Mesothelial cell of epicardium (in vitro differentiated cells): ENCODE data around the gene DUSP8. TPM values are rescaled to one million over a fixed set of nuclear protein-coding genes. Genes with fewer than 3 reads are reported as not detected.
A peak's percentile ranks its signal among the peaks of the same experiment; 100 is the strongest.

ENCODE experiments used
- DNase-seq, 2 experiments: peaks; one replicate each; pipeline ENCODE4 v3.0.0; 2021; ENCODE audit warnings: low spot score in 2 of 2; ENCODE audit not compliant: unreplicated experiment in 2 of 2
- H3K27ac Mint-ChIP-seq: 2 replicates; pipeline ENCODE4 v1.8.0; 2021; ENCODE audit warnings: mixed read lengths
- H3K27me3 Mint-ChIP-seq: 2 replicates; pipeline ENCODE4 v1.8.0; 2021; ENCODE audit warnings: low read depth, mixed read lengths
- H3K36me3 Mint-ChIP-seq: 2 replicates; pipeline ENCODE4 v1.8.0; 2021; ENCODE audit warnings: mixed read lengths
- H3K4me1 Mint-ChIP-seq: 2 replicates; pipeline ENCODE4 v1.8.0; 2021; ENCODE audit warnings: mixed read lengths
- H3K4me3 Mint-ChIP-seq: 2 replicates; pipeline ENCODE4 v1.8.0; 2021; ENCODE audit warnings: mild to moderate bottlenecking, moderate library complexity, mixed read lengths
- H3K9me3 Mint-ChIP-seq: 2 replicates; pipeline ENCODE4 v1.8.0; 2021; ENCODE audit warnings: mixed read lengths
- total RNA-seq: library from RNA; stranded (reverse); gene quantifications from 3 replicates; pipeline ENCODE4 v1.2.1, GENCODE V29; 2021
- TF ChIP-seq, protein P1 (sequence below): fragments of 200-600 bp; sonication (generic); IDR thresholded peaks from one replicate; pipeline ENCODE4 v1.5.0; 2021; ENCODE audit warnings: antibody characterized with exemption; ENCODE audit not compliant: unreplicated experiment

DUSP8 gene
- total RNA-seq, 1 donor from 2014 or later = 9.1 TPM

DNA sequence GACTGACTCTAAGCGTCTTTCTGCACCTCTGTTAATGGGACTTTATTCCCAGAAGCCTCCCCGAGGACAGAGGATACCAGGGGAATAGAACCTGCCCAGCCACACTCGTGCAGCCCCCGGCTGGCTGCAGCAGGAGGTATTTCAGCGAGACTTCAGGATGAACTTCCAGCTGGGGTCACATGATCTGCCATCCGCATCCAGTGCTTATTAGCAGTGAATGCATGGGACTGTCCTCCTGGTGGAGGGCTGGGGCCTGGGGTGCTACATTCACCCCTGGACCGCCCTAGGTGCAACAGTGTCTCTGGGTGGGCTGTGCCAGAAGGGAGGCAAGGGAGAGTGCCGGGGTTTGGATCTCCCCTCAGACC lies 1.6 kb downstream of the DUSP8 start:
- H3K4me1 Mint-ChIP-seq = no peaks in the 10 kb centered on the region
- DNase-seq = no peak
- H3K27me3 Mint-ChIP-seq = peaks cover 23% of the 10 kb centered on the region
- no peaks in the 10 kb centered on the region for H3K36me3 Mint-ChIP-seq
- peak overlapping the region; percentile 4 for H3K27ac Mint-ChIP-seq
- TF ChIP-seq, protein P1, sequence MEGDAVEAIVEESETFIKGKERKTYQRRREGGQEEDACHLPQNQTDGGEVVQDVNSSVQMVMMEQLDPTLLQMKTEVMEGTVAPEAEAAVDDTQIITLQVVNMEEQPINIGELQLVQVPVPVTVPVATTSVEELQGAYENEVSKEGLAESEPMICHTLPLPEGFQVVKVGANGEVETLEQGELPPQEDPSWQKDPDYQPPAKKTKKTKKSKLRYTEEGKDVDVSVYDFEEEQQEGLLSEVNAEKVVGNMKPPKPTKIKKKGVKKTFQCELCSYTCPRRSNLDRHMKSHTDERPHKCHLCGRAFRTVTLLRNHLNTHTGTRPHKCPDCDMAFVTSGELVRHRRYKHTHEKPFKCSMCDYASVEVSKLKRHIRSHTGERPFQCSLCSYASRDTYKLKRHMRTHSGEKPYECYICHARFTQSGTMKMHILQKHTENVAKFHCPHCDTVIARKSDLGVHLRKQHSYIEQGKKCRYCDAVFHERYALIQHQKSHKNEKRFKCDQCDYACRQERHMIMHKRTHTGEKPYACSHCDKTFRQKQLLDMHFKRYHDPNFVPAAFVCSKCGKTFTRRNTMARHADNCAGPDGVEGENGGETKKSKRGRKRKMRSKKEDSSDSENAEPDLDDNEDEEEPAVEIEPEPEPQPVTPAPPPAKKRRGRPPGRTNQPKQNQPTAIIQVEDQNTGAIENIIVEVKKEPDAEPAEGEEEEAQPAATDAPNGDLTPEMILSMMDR = no peak
- peak overlapping the region; percentile 59 for H3K4me3 Mint-ChIP-seq
- H3K9me3 Mint-ChIP-seq = no peaks in the 10 kb centered on the region

GRCh38 chr11:1570001-1570453 lies 2.0 kb downstream of the DUSP8 start:
- Mint-ChIP-seq H3K27me3 (peaks cover 18% of the 10 kb centered on the region), H3K4me1 (no peaks in the 10 kb centered on the region), H3K4me3 (peak overlapping the region; percentile 59), H3K9me3 (no peaks in the 10 kb centered on the region), H3K36me3 (no peaks in the 10 kb centered on the region), H3K27ac (peak overlapping the region; percentile 16)
- DNase-seq = no peak
- TF ChIP-seq, protein P1 = no peak

DNA sequence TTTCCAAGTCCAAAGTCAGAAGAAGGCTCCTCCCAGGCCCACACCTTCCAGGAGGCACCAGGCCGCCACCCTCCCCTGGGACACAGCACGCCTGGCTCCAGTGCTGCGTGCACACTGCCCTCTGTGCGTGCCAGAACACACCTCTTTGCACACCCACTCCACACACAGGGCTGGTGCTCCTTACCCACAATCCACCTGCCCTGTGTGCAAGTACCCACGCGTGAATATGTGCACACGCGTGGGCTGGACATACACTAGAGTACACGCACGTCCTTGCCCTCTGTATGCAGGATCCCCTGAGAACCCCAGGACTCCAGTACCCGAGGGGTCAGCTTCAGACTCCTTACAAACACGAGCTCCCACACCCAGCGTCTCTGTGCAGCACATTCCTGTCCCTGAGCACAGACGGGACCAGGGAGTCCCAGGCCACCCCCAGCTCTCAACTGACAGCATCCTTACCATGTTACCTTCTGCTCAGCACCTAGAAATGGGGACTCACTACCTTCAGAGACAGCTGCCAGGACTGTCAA lies 2.8 kb downstream of the DUSP8 start:
- Mint-ChIP-seq H3K27me3 (peaks cover 14% of the 10 kb centered on the region), H3K4me3 (peak overlapping the region; percentile 40), H3K27ac (no peak overlapping the region), H3K9me3 (no peaks in the 10 kb centered on the region), H3K4me1 (no peaks in the 10 kb centered on the region), H3K36me3 (no peaks in the 10 kb centered on the region)
- DNase-seq = no peak
- TF ChIP-seq, protein P1 = no peak

GRCh38 chr11:1568441-1568911 lies 3.6 kb downstream of the DUSP8 start:
- no peaks in the 10 kb centered on the region for H3K4me1 Mint-ChIP-seq
- H3K9me3 Mint-ChIP-seq = no peaks in the 10 kb centered on the region
- no peak overlapping the region for H3K4me3 Mint-ChIP-seq
- peaks cover 6% of the 10 kb centered on the region for H3K27me3 Mint-ChIP-seq
- DNase-seq = no peak
- no peaks in the 10 kb centered on the region for H3K36me3 Mint-ChIP-seq
- H3K27ac Mint-ChIP-seq = no peak overlapping the region
- TF ChIP-seq, protein P1 = no peak

- H3K27me3 Mint-ChIP-seq = no peaks in the 10 kb centered on the region
- no peaks in the 10 kb centered on the region for H3K36me3 Mint-ChIP-seq
- no peak overlapping the region for H3K4me3 Mint-ChIP-seq
- H3K4me1 Mint-ChIP-seq = no peaks in the 10 kb centered on the region
- TF ChIP-seq, protein P1 = no peak
- H3K9me3 Mint-ChIP-seq = no peaks in the 10 kb centered on the region
- DNase-seq = no peak
- H3K27ac Mint-ChIP-seq = no peak overlapping the region
Measured at GRCh38 chr11:1567721-1568100, 4.4 kb downstream of the DUSP8 start.
